T-helper 1 cell treated with Interleukin-12 subunit alpha and Interleukin-12 subunit beta and Interleukin-4 antibody, amounts not matched to agents 30 μg/mL and 1 μg/mL, for 36 hours (primary cell): ENCODE data around the gene MCCD1.
"Not testable (repeated sequence)": the region's sequence is repeated elsewhere in the genome, so short reads cannot be mapped to it uniquely, and the experiment has no call there.

Source experiments
- H3K27ac Mint-ChIP-seq: one replicate; pipeline ENCODE4 v1.8.0; 2021; ENCODE audit warnings: mild to moderate bottlenecking, mixed read lengths
- H3K27me3 Mint-ChIP-seq: one replicate; pipeline ENCODE4 v1.8.0; 2021; ENCODE audit warnings: low read depth, mixed read lengths
- H3K36me3 Mint-ChIP-seq: one replicate; pipeline ENCODE4 v1.8.0; 2021; ENCODE audit warnings: low read depth, mixed read lengths
- H3K4me1 Mint-ChIP-seq: one replicate; pipeline ENCODE4 v1.8.0; 2021; ENCODE audit warnings: low read depth, mixed read lengths
- H3K4me3 Mint-ChIP-seq: one replicate; pipeline ENCODE4 v1.8.0; 2021; ENCODE audit warnings: mild to moderate bottlenecking, moderate library complexity, mixed read lengths
- H3K9me3 Mint-ChIP-seq: one replicate; pipeline ENCODE4 v1.8.0; 2021; ENCODE audit warnings: mixed read lengths

MCCD1 gene, protein sequence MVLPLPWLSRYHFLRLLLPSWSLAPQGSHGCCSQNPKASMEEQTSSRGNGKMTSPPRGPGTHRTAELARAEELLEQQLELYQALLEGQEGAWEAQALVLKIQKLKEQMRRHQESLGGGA

DNA sequence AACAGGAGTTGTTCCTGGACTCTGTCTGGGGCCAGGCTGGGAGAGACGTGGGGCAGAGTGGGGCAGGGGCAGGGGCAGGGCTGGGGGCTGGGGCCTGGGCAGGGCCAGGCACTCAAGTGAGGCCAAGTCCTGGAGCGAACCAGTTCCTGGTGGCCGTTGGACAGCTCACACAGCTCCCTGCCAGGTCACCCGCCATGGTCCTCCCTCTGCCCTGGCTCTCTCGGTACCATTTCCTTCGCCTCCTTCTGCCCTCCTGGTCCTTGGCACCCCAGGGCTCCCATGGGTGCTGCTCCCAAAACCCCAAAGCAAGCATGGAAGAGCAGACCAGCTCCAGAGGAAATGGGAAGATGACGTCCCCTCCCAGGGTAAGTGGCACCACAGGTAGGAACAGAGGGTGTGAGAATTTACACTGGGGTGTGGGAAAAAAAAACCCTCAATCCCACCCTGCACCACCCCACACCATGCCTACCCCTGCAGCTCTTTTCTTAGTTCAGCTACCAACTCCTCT lies at the start of gene MCCD1:
TSS of gene MCCD1 (plus strand) at position 142 of the 508 bp plus-strand sequence. CDS start at position 195, 53 bp downstream.
- no peak within 1 kb of the TSS for H3K27ac Mint-ChIP-seq
- peaks cover 6% of the 10 kb centered on the region for H3K4me1 Mint-ChIP-seq
- no peaks in the 10 kb centered on the region for H3K9me3 Mint-ChIP-seq
- H3K27me3 Mint-ChIP-seq = no peaks in the 10 kb centered on the region
- peaks cover 29% of the 10 kb centered on the region for H3K36me3 Mint-ChIP-seq
- no peak within 1 kb of the TSS for H3K4me3 Mint-ChIP-seq

DNA sequence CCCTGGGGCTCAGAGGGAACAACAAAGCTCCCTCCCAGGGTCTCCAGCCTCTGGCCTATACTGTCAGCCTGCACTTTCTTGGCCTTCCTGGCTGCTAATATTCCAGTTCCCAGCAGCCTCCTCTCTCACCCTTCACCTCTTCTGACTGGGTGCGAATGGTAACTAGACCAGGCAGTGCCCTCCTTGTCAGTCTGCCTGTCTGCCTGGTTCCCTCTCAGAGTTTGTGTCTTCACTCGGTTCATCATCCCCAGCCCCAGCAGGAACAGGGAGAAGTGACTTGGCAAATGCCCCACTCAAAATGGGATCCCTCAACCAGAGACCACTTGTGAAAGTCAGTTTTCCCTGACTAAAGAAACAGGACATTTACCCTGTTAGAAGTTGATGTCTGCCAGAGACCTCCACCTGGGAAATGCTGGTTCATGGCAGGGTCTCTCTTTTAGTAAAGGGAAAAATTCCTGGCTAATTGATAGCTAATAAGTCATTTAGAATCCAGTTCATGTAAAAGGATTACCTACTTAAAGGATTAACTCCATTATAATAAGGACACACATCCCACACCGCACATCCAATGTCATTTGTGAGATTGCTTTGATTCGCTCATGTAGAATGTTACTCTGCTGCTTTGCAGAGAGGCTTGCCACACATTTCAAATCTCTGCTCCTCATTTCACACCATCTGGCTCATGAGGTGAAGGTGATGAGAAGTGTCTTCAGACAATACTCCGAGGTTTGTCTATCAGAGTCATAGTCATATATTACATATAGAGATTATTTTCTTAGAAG lies 49.4 kb upstream of the MCCD1 start:
- peaks cover 13% of the 10 kb centered on the region for H3K36me3 Mint-ChIP-seq
- H3K4me1 Mint-ChIP-seq = peaks cover 5% of the 10 kb centered on the region
- H3K27me3 Mint-ChIP-seq = no peaks in the 10 kb centered on the region
- no peak overlapping the region for H3K4me3 Mint-ChIP-seq
- no peak overlapping the region for H3K27ac Mint-ChIP-seq
- H3K9me3 Mint-ChIP-seq = no peaks in the 10 kb centered on the region

DNA sequence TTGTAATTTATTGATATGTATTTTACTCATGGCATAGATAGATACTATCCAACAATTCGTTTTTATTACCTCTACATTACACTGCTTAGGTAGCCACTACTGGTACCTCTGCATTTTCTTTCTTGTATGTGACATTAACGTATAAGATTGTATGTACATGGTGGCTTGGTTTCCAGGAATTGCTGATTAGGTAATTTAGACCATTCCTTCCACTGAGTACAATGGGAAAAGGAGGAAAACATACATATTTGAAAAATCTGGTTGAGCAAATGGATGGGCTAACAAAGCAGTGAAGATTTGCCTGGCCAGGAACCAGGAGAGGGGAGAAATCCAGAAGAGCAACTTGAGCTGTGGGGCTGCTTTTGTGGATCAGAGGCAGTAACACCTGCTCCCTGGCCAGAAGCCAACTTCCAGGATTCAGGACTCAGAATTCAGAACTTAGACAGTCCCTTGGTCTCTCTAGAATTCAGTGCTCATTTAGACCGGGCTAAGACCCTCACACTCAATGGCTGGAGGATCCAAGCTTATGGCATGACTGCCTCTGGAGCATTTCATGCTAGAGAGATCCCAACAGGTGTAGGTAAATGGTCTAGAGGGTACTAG lies 48.7 kb upstream of the MCCD1 start:
- H3K4me1 Mint-ChIP-seq = peaks cover 5% of the 10 kb centered on the region
- peaks cover 12% of the 10 kb centered on the region for H3K36me3 Mint-ChIP-seq
- H3K4me3 Mint-ChIP-seq = no peak overlapping the region
- H3K27me3 Mint-ChIP-seq = no peaks in the 10 kb centered on the region
- H3K27ac Mint-ChIP-seq = no peak overlapping the region
- H3K9me3 Mint-ChIP-seq = no peaks in the 10 kb centered on the region

DNA sequence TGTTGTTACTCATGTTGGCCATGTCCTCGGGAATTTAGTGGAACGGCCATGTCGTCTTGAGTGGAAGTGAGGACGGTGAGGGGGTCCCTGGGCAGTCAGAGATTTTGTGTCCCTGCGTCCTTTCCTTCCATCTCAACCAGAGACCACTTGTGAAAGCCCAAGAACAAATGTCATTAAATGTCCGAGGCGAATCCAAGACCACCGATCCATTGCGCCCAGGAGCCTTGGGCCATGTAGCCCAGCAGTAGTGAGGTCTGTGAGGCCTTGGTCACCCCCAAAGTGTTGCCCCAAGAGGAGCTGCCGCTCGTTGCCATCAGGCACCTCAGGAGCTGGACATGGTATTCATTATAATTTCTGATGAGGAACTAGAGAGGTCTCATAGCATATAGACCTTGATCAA lies 48.2 kb upstream of the MCCD1 start:
- no peak overlapping the region for H3K4me3 Mint-ChIP-seq
- H3K27me3 Mint-ChIP-seq = no peaks in the 10 kb centered on the region
- H3K9me3 Mint-ChIP-seq = no peaks in the 10 kb centered on the region
- H3K36me3 Mint-ChIP-seq = peaks cover 11% of the 10 kb centered on the region
- peaks cover 5% of the 10 kb centered on the region for H3K4me1 Mint-ChIP-seq
- no peak overlapping the region for H3K27ac Mint-ChIP-seq

DNA sequence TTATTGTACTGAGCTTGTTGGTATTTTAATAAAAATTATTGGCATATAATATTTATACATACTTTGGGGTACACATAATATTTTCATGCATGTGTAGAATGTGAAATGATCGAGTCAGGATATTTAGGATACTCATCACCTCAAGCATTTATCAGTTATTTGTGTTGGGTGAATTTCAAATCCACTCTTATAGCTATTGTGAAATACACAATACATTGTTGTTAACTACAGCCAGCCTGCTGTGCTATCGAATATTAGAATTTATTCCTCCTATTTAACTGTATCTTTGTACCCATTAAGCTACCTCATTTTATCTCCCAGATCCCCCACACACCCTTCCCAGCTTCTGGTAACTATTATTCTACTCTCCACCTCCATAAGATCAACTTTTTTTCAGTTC lies 45.4 kb upstream of the MCCD1 start:
- peaks cover 5% of the 10 kb centered on the region for H3K36me3 Mint-ChIP-seq
- H3K27ac Mint-ChIP-seq = no peak overlapping the region
- no peaks in the 10 kb centered on the region for H3K9me3 Mint-ChIP-seq
- H3K4me1 Mint-ChIP-seq = peaks cover 11% of the 10 kb centered on the region
- H3K27me3 Mint-ChIP-seq = no peaks in the 10 kb centered on the region
- H3K4me3 Mint-ChIP-seq = no peak overlapping the region

DNA sequence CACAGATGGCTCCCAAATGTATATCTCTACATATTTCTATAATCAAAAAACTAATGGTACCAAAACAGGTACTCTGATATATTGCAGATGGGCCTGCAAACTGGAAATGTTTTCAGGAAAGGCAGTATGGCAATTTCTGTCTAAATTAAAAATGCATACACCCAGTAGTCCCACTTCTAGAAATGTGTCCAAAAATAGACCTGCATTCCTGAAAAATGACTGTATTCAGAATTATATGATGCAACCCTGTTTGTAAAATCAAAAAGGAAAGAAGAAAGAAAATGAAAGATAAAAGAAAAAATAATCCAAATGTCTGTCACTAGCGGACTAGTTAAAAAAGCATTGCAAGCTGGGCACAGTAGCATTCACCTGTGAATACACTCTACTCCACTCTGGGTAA lies 43.7 kb upstream of the MCCD1 start:
- Mint-ChIP-seq H3K9me3 (no peaks in the 10 kb centered on the region), H3K27ac (no peak overlapping the region), H3K36me3 (peaks cover 2% of the 10 kb centered on the region), H3K4me3 (no peak overlapping the region), H3K27me3 (no peaks in the 10 kb centered on the region), H3K4me1 (peaks cover 12% of the 10 kb centered on the region)

DNA sequence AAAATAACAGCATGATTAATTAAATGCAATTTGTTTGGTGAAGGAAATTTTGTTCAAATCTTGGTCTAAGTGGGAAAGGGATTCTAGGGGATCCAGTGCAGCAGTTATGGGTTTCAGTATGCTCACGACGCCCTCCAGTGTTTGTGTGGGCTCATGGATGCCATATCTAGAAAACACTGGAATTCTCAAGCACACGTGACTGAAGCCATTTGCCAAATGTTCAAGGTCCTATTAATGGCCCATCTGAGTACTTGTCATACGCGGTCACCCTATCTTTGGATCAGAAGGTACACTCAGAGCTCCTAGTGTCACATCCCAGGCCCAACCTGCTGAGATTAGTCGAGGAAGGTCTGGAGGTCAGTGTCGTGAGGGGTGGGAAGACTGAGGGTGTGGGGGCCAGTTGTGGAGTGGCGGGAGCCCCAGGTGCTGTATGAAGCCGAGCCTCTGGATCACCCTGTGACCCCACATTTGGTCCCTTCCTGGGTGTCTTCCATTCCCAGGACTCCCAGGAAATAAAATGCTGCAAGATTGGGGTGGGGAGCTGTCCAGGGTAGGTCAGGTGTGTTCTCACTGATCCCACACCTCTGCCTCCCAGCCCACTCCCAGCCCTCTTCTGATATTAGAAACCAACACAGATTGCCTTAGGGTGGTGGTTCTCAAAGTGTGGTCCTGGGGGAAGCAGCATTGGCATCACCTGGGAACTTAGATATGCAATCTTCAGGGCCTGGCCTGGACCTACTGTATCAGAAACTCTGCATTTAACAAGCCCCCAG lies 42.5 kb upstream of the MCCD1 start:
- not testable (repeated sequence) for H3K27me3 Mint-ChIP-seq

DNA sequence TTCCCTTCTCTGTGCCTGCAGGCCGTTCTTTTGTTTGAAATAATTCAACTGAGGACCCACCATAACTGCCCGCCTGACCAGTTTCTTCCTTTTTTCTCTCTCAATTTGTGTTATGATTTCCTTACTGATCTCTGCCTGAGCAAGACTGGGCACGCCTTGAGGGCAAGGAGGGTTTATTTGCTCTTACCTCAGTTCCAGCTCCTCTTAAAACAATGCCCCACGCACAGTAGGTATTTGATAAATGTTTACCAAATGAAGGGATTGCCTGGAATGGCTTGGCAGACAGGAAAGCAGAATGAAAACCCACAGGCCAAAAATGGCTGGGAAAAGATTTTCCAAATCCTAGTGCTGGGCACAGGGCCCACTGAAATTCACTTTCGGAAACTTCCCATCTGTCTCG lies 41.1 kb upstream of the MCCD1 start:
- H3K4me3 Mint-ChIP-seq, H3K36me3 Mint-ChIP-seq, H3K9me3 Mint-ChIP-seq, H3K27me3 Mint-ChIP-seq: not testable (repeated sequence)
- Mint-ChIP-seq H3K27ac (peak overlapping the region; percentile 36), H3K4me1 (peaks cover 20% of the 10 kb centered on the region)

More for the DNA sequence above, 42.5 kb upstream of the MCCD1 start:
- H3K27ac Mint-ChIP-seq, H3K9me3 Mint-ChIP-seq, H3K36me3 Mint-ChIP-seq, H3K4me3 Mint-ChIP-seq: not testable (repeated sequence)
- H3K4me1 Mint-ChIP-seq = peaks cover 14% of the 10 kb centered on the region

DNA sequence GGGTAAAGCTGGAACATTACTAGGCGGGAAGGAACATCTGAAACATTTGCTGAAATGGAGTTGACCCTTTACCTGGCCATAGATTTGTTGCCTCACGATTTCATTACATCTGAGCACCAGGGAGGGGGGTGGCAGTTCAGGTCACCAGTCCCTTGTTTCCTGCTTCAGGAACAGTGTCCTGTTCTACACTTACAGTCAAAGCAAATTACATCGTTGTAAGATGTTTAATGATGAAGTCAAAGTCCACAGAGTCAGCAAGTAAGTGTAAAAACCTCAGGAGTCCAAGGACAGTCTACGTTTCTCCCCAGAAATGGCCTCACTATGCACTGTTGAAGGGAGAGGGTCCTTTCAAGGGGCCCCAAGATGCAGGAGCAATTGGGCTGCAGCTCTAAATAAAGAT lies 39.7 kb upstream of the MCCD1 start:
- peaks cover 1% of the 10 kb centered on the region for H3K36me3 Mint-ChIP-seq
- no peaks in the 10 kb centered on the region for H3K9me3 Mint-ChIP-seq
- H3K27me3 Mint-ChIP-seq = no peaks in the 10 kb centered on the region
- no peak overlapping the region for H3K4me3 Mint-ChIP-seq
- no peak overlapping the region for H3K27ac Mint-ChIP-seq
- H3K4me1 Mint-ChIP-seq = peaks cover 22% of the 10 kb centered on the region

DNA sequence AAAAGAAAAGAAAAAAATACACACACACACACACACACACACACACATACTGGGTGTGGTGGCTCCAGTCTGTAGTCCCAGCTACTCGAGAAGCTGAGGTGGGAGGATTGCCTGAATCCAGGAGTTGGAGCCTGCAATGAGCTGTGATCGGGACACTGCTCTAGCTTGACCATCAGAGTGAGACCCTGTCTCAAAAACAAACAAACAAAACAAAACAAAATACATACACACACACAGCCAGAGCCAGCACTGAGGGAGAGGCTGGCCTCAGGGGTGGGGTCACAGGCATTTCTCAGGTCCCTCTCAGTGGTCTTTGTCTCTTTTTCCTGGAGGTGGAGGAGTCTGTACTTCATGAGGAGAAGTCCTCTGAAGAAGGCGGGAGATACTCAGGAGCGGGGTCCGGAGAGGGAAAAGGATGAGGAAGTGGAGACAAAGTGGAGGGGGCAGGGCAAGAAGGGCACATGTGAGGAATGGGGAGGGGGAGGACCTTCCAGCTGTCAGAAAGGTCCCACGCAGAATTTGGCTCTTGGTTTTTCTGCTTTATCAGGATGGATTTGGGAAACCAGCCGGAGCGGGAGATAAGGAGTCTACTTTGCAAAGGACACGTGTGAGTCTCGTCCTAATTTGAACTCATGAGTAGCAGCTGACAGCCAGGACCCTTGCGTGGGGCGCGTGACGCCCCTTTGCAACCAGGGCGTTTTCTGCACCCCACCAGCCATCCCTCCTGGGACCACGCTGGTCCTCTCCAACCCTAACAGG lies 38.5 kb upstream of the MCCD1 start:
- Mint-ChIP-seq H3K9me3 (no peaks in the 10 kb centered on the region), H3K4me3 (no peak overlapping the region), H3K36me3 (peaks cover 5% of the 10 kb centered on the region), H3K27me3 (no peaks in the 10 kb centered on the region), H3K4me1 (peaks cover 23% of the 10 kb centered on the region), H3K27ac (peak overlapping the region; percentile 15)

DNA sequence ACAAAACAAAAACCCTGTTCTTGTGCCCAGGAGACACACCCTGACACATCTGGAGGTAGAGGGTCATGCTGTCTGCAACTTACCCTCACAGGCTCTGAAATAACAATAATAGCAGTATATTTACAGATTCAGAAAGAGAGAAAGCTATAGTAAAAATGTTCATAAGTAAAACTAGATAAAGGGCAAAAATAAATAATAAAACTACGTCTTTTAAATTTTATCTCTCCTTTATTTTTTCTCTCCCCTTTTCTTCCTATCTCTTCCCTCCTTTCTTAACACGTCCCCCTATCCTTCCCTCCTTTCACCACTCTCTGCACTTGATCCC lies 35.2 kb upstream of the MCCD1 start:
- peak overlapping the region; percentile 79 for H3K27ac Mint-ChIP-seq
- H3K4me1 Mint-ChIP-seq = peaks cover 29% of the 10 kb centered on the region
- not testable (repeated sequence) for H3K36me3 Mint-ChIP-seq, H3K27me3 Mint-ChIP-seq, H3K9me3 Mint-ChIP-seq
- peak overlapping the region; percentile 92 for H3K4me3 Mint-ChIP-seq

DNA sequence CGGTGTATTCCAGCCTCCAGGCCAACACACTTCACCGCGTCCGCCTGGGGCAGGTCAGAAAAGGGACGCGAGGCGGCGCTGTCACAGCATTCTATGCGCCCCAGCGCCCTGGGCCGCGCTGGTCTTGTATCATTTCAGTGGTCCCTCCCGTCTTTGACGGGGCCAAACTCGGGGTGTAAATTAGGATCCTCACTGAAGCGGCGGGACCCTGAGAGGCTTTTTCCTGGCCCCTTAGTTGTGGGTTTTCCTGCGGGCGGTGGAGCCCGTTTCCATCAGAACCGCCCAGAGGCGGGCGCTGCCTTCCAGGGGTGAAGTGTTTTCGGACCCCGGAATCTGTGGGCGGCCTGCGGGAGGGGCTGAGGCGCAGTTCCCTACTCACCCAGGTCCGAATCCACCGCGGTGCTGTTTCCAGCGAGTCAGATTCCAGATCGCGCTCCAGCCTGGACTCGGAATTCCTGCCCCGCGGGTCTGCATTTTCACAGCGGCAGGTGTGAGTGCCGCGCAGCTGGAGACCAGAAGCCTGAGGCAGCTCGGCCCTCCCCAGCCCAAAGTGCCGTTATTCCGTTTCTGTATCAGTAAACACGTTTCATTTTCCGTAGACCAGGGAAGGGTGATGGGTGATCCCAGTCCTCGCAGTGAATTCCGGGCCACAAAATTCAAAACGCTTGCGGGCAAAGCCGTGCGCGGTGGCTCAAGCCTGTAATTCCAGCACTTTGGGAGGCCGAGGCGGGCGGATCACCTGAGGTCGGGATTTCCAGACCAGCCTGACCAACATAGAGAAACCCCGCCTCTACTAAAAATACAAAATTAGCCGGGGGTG lies 34.7 kb upstream of the MCCD1 start:
- Mint-ChIP-seq H3K27ac (peak overlapping the region; percentile 96), H3K27me3 (no peaks in the 10 kb centered on the region), H3K9me3 (no peaks in the 10 kb centered on the region), H3K4me3 (peak overlapping the region; percentile 92), H3K4me1 (peaks cover 34% of the 10 kb centered on the region), H3K36me3 (peaks cover 11% of the 10 kb centered on the region)

DNA sequence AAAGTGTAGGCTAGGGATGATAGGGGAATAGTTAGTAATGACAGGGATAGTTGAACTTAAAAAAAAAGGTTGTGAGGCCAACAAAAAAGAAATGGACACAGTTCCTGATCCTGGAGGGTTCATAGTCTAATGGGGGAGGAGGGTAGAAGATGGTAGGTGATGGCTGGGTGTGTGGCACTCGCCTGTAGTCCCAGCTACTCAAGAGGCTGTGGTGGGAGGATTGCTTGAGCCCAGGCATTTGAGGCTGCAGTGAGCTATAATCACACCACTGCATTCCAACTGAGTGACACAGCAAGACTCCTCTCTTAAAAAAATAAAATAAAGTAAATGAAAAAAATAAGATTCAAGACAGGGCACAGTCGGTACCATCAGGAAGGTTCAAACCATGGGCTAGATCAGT lies 33.2 kb upstream of the MCCD1 start:
- H3K4me3 Mint-ChIP-seq = peak overlapping the region; percentile 92
- no peaks in the 10 kb centered on the region for H3K9me3 Mint-ChIP-seq
- H3K4me1 Mint-ChIP-seq = peaks cover 37% of the 10 kb centered on the region
- peak overlapping the region; percentile 86 for H3K27ac Mint-ChIP-seq
- no peaks in the 10 kb centered on the region for H3K27me3 Mint-ChIP-seq
- peaks cover 12% of the 10 kb centered on the region for H3K36me3 Mint-ChIP-seq
